Skin of body (tissue), 2 donors: ENCODE data around the gene PTOV1. TPM values are rescaled to one million over a fixed set of nuclear protein-coding genes. Genes with fewer than 3 reads are reported as not detected.

Experiments used
- DNase-seq: peaks from one replicate; lab custom pipeline; 2025; lab: John Stamatoyannopoulos, UW
- total RNA-seq: library from RNA; depleted of rRNA; stranded (reverse); fragments of >200 nt; gene quantifications from one replicate; pipeline ENCODE4 v1.2.3, GENCODE V29; 2014

The PTOV1 gene
- total RNA-seq, 1 donor from 2014 or later, result 46.4 TPM

DNA sequence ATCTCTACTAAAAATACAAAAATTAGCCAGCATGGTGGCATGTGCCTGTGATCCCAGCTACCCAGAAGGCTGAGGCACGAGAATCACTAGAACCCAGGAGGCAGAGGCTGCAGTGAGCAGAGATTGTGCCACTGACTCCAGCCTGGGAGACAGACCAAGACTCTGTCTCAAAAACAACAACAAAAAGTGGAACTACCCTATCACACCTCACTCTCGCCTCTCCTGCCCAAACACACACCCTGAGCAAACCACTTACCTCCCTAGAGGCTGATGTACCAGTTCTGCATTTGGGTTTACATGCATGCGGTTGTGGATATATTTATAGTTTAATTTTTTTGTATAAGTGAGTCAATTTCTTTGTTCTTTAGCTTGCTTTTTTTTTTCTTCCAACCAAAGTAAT, 7.7 kb upstream of the PTOV1 start:
- DNase-seq, result no peak

- DNase-seq, result no peak
These were observed 6.5 kb upstream of the PTOV1 start for GRCh38 chr19:49844138-49845095.

DNA sequence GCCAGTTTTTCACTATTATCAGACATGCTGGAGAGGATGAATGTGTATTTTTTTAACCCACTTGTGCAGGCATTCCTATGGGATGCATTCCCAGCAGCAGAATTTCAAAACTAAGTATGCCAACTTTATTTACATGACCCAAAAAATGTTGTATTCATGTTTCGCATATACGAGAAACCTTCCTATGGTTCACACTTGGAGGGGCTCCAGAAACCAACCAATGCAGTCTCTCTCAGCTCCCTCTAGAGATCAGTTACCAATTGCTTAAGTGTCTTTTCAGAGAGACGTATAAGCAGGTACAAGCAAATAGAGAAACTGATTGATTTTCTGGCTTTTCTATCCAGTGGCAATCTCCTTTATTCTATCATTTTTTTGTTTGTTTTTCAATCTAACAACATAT, 5.5 kb upstream of the PTOV1 start:
- DNase-seq, result no peak

DNA sequence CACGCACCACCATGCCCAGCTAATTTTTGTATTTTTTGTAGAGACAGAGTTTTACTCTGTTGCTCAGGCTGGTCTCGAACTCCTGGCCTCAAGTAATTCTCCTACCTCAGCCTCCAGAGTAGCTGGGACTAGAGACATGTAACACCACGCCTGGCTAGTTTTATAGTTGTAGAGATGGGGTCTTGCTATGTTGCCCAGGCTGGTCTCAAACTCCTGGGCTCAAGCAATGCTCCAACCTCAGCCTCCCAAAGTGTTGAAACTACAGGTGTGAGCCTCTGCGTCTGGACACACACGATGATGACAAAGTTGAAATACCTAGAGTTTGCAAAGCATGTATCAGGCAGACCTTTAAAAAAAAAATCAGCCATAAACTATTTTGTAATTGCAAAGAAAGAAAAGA, 4.6 kb upstream of the PTOV1 start:
- no peak for DNase-seq

DNA sequence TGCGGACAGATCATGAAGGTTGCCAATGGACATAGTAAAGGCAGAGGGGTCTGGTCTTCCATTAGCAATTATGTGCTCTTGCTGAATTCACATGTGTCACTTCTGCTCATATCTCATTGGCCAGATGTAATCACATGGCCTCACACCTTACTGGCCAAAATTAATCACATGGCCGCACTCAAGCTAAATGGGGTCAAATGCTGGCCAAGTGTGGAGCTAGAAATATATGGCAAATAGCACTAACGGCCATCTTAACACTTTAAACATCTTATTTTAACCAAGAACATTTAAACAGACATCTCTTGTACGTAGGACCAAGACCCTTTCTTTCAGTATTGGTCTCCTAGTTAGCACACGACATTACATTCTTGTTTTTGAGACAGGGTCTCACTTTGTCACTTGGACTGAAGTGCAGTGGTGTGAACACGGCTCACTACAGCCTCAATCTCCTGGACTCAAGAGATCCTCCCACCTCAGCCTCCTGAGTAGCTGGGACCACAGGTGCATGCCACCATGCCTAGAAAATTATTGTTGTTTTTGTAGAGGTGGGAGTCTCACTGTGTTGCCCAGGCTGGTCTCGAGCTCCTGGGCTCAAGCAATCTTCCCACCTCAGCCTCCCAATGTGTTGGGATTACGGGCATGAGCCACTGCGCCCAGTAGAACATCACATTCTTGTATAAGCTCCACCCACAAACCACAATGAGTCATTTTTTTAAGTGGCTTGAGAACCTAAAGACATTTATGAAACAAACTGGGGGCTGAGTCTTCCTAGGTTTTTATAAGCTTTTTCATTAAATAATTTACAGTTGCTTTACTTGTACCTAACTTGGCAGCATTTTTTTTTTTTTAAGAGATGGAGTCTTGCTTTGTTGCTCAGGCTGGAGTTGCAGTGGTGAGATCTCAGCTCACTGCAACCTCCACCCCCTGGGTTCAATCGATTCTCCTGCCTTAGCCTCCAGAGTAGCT, 2.9 kb upstream of the PTOV1 start:
- no peak for DNase-seq

DNA sequence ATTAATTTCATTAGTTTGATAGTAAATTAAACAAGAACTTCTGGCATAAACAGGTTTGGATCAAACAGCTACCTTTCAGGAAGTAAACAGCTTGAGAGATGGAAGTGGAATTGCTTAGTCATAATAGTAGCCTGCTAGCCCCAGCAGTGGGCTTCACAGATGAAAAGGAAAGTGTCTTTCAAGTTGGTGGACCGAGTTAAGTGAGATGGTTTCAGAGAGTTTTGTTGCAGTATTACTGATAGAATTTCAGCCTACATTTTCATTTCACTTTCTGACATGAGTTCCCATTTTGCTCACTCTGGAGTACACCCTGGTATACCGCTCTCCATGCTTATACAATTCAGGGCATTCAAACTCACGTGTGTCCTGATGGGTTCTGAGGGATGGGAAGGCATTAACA, 2.0 kb upstream of the PTOV1 start:
- no peak for DNase-seq

GRCh38 chr19:49849433-49850220, 1.3 kb upstream of the PTOV1 start:
- DNase-seq, result no peak

DNA sequence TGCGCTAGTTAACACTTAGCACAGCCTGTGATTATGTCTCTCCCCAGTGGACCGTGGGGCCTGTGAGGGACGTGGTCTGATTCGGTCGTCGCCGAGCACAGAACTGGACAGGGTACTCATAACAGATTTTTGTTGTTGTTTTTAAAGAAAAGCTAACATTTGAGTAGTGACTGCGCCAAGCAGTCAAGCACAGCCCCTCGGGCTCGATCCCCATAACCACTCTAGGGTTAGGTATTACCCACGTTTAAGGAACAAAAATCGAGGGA, 805 bp upstream of the PTOV1 start:
- DNase-seq, result no peak

GRCh38 chr19:49851456-49852259, 699 bp downstream of the PTOV1 start:
- DNase-seq, result peak; percentile 36

DNA sequence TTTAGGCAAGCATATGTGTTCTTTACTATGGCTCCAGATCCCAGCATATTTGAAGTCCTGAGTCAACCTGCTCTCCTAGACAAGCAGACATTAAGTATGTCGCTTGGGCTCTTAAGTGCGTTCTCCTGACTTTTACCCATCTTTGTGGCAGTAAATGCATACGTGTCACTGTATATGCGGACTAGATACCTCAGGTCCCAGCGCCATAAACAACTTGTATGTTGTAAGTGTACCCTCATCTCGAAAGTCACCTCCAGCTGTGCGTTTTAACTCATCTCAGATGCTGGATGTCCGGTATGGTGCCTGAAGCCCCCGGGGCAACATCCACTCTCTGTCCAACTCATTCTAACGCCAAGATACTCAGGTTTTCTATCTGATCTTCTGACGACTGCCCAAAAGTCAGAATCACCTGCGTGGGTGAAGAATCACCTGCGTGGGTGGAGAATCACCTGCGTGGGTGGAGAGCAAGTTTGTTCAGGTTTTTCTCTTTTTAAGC, 1.7 kb downstream of the PTOV1 start:
- DNase-seq, result no peak

GRCh38 chr19:49853852-49854377, 3.0 kb downstream of the PTOV1 start:
- DNase-seq, result no peak

DNA sequence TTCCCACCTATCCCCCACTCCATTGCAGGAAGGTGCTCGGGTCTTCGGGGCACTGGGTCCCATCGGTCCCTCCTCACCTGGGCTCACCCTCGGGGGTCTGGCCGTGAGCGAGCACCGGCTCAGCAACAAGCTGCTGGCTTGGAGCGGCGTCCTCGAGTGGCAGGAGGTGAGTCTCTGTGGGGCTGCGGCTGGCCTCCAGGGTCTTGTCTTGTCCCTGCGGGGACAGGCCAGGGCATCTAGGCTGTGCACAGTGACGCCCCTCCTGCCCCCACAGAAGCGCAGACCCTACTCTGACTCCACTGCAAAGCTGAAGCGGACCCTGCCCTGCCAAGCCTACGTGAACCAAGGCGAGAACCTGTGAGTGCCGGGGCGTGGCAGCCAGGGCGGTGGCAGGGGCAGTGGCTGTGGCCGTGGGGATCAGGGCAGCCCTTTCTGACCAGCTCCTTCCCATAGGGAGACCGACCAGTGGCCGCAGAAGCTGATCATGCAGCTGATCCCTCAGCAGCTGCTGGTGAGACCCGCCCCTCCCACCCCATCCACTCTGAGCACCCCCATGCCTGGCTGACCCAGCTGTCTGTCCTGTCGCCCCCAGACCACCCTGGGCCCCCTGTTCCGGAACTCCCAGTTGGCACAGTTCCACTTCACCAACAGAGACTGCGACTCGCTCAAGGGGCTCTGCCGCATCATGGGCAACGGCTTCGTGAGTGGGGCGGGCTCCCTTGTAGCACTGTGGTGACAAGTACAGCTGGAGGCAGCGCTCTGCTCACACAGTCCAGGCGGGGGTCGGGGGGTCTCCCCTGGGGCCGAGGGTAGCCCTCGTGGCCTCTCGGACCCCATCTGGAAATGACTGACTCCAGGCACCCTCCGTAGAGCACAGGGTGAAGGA, 3.7 kb downstream of the PTOV1 start:
- no peak for DNase-seq

- DNase-seq, result no peak
These were observed 4.3 kb downstream of the PTOV1 start for GRCh38 chr19:49855277-49855675.

DNA sequence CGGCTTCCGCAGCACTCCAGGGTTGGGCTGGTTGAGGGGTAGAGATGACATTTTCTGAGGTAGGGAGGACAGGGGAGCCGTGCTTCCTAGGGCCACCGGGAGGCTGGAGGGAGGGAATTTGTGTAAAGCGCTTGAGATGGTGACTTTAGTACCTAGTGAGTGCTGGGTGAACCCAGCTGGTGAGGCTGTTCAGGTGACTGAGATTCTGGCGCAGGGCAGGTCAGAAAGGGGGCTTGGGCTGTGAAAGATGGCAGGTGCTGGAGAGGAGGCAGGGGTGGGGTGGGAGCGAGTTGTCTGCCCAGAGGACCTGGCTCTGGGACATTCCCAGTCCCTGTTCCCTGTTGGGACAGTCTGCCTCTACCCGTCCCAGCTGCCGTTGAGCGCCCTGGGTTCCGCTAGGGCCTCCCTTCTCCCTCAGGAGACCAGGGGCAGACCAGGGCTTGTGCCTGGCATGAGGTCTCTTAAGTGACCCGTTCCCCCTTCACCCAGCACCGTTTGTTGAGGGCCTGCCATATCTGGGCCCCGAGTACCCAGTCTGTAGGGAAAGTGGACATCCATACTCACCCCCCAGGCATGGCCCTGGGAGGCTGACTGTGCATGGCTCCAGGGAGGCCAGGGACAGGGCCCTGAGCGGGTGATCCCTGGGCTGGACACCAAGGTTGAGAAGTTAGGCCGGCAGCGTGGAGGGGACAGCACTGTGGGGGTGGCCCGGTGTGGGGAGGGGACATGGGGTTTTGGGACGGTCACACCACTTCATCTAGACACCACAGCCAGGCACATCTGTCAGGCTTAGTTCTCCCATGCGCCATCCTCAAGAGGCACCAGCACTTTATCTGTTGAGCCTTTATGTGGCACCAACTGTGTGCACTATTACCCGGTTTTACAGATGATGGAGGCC, 5.0 kb downstream of the PTOV1 start:
- no peak for DNase-seq

GRCh38 chr19:49856574-49857021, 5.6 kb downstream of the PTOV1 start:
- no peak for DNase-seq

GRCh38 chr19:49857061-49857837, 6.3 kb downstream of the PTOV1 start:
- DNase-seq, result no peak

GRCh38 chr19:49857838-49858087, 6.8 kb downstream of the PTOV1 start:
- no peak for DNase-seq
